ENCODE results near the gene CD58.

CD58 gene

DNA sequence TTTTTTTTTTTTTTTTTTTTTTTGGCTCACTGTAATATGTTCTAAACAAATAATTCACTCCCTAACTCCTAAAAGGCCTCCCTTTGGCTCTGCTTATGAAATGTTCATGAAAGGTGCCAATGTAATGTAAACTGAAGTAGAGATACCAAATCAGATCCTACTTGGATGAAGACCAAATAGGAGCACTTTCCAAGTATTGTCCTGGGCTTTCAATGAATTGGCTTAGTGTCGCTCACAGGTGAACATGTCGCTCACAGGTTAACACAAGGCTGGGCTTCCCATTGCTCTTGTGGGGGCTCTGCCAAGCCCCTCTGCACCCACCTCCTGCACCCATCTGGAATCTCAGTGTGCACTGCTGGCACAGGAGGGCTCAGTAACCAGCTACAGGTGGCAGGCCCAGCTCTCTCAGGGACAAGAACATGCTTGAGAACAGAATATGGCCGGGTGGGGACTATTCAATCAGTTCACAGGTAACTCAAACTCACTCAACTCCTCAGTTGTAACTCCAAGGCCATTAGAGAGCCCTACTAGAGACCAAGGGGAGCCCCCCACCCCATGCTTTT lies 10.6 kb upstream of the CD58 start:
- H3K9me3 ChIP-seq (ENCODE audit: severe bottlenecking) = no peaks in the 10 kb centered on the region
- no peak overlapping the region for H3K4me3 ChIP-seq (ENCODE audit: low read depth, low read length)
- H3K27ac ChIP-seq = no peak overlapping the region
- no peaks in the 10 kb centered on the region for H3K27me3 ChIP-seq (ENCODE audit: insufficient read depth, low read depth, severe bottlenecking)
- H3K36me3 ChIP-seq = no peaks in the 10 kb centered on the region
- no peak for DNase-seq
- TF ChIP-seq CTCF (IDR thresholded peaks at IDR 0.05; ENCODE audit: low read depth, low read length) = no peak

DNA sequence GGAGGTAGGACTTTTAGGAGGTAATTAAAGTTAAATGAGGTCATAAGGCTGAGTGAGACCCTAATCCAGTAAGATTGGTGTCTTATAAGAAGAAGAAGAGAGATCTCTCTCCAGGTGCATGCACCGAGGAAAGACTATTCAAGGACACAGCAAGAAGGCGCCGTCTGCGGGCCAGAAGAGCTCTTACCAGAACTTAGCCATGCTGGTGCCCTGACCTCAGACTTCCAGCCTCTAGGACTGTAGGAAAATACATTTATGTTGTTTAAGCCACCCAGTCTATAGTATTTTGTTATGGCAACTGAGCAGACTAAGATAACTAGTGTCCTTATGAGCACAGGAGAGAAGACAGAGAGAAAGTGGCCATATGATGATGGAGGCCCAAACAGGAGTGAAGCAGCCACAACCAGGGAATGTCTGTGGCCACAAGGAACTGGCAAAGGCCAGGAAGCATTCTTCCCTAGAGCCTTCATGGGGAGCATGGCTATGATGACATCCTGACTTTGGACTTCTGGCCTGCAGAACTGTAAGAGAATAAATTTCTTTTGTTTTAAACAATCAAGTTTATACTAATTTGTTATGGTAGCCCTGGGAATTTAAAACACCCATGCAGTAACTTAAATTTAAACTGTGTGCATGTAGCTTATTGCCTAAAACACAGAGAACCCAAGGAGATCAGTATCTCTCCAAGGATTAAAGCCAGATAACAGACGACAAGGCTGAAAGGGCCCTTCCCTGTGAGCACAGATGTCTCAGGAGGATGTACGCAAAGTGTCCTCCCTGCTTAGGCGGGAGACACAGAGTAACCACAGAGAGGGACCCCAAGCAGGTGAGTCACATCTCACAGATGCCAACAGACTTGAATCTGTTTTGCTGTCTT lies 9.9 kb upstream of the CD58 start:
- Histone ChIP-seq H3K27ac (no peak overlapping the region), H3K9me3 (ENCODE audit: severe bottlenecking) (no peaks in the 10 kb centered on the region), H3K27me3 (ENCODE audit: insufficient read depth, low read depth, severe bottlenecking) (no peaks in the 10 kb centered on the region), H3K4me3 (ENCODE audit: low read depth, low read length) (no peak overlapping the region), H3K36me3 (no peaks in the 10 kb centered on the region)
- no peak for TF ChIP-seq CTCF (IDR thresholded peaks at IDR 0.05; ENCODE audit: low read depth, low read length)
- DNase-seq = no peak

DNA sequence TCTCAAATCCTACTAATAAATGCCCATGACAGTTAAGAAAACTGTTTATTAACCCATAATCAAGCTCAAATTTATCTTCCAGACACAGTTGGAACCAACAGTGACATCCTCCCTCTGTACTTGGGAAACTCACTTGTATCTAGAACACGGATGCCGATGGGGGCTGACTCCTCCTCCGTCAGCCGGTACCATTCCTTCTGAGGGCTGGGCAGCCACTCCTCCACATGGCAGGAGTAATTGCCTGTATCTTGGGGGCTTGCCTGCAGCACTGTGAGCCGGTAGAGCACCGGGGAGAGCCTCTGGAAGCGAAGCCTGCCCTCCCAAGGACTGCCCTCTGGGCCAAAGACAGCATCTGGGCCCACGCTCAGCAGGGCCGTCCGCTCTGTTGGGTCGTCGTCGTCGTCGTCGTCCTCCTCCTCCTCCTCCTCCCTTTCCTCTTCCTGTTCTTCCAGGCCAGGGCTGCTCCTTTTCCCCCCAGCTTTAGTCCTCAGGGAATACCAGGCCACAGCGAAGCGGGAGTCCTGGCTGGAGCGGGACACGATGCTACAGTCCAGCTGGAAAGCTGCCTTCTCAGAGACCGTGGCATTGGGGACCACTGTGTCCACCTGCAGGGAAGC lies 8.5 kb upstream of the CD58 start:
- Histone ChIP-seq H3K27ac (no peak overlapping the region), H3K4me3 (ENCODE audit: low read depth, low read length) (no peak overlapping the region), H3K36me3 (no peaks in the 10 kb centered on the region), H3K27me3 (ENCODE audit: insufficient read depth, low read depth, severe bottlenecking) (no peaks in the 10 kb centered on the region), H3K9me3 (ENCODE audit: severe bottlenecking) (no peaks in the 10 kb centered on the region)
- no peak for TF ChIP-seq CTCF (IDR thresholded peaks at IDR 0.05; ENCODE audit: low read depth, low read length)
- DNase-seq = no peak

DNA sequence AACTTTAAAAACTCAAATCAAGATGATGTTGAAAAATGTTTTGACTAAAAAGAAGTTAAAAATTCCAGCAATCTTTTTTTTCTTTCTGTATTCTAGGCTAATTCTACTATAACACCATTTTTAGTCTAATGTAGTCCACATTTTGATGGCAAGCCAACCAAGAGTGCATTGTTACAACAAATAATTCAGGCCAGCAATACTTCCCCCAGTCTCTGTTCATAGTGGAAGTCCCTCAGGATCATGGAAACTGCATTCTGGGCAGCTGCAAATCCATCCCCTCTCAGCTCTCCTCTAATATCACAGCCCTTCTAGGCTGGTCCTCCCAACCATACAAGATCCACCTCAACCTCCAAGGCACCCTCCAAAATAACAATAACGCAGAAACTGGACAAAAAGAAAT lies 7.8 kb upstream of the CD58 start:
- Histone ChIP-seq H3K9me3 (ENCODE audit: severe bottlenecking) (no peaks in the 10 kb centered on the region), H3K27ac (no peak overlapping the region), H3K4me3 (ENCODE audit: low read depth, low read length) (no peak overlapping the region), H3K36me3 (no peaks in the 10 kb centered on the region), H3K27me3 (ENCODE audit: insufficient read depth, low read depth, severe bottlenecking) (no peaks in the 10 kb centered on the region)
- DNase-seq = no peak
- TF ChIP-seq CTCF (IDR thresholded peaks at IDR 0.05; ENCODE audit: low read depth, low read length) = no peak

GRCh38 chr1:116577759-116578314 lies 7.0 kb upstream of the CD58 start:
- Histone ChIP-seq H3K4me3 (ENCODE audit: low read depth, low read length) (no peak overlapping the region), H3K9me3 (ENCODE audit: severe bottlenecking) (no peaks in the 10 kb centered on the region), H3K36me3 (no peaks in the 10 kb centered on the region), H3K27ac (no peak overlapping the region), H3K27me3 (ENCODE audit: insufficient read depth, low read depth, severe bottlenecking) (no peaks in the 10 kb centered on the region)
- no peak for DNase-seq
- TF ChIP-seq CTCF (IDR thresholded peaks at IDR 0.05; ENCODE audit: low read depth, low read length) = no peak
